Vagina (tissue), 2 donors: ENCODE results near the gene SREBF2. TPM values are rescaled to one million over a fixed set of nuclear protein-coding genes. Genes with fewer than 3 reads are reported as not detected.

Source experiments
- DNase-seq, 2 donors: peaks; one replicate each; pipeline ENCODE4 v3.0.0-alpha.2; 2017; ENCODE audit errors: extremely low spot score in 2 of 2
- H3K27ac ChIP-seq: fragments of 200-600 bp; sonication (generic); one replicate; pipeline ENCODE4 v1.5.1; 2019
- H3K27me3 ChIP-seq: fragments of 200-600 bp; sonication (generic); one replicate; pipeline ENCODE4 v1.5.1; 2019
- H3K36me3 ChIP-seq, 2 donors: fragments of 200-600 bp; sonication (generic); one replicate each; pipeline ENCODE4 v1.5.1; 2017 to 2019
- H3K4me1 ChIP-seq: fragments of 200-600 bp; sonication (generic); one replicate; pipeline ENCODE4 v1.5.1; 2019
- H3K4me3 ChIP-seq, 2 donors: fragments of 200-600 bp; sonication (generic); 1 replicate in 1 of 2; 2 replicates in 1 of 2; pipeline ENCODE4 v1.5.1; 2016 to 2019
- H3K9me3 ChIP-seq: fragments of 200-600 bp; sonication (generic); one replicate; pipeline ENCODE4 v1.5.1; 2019
- POLR2A ChIP-seq, 2 donors: fragments of 450-650 bp; IDR thresholded peaks; one replicate each; pipeline ENCODE4 v1.6.1; 2017; ENCODE audit warnings: antibody characterized with exemption in 2 of 2, mild to moderate bottlenecking in 2 of 2, moderate library complexity in 2 of 2
- POLR2AphosphoS5 ChIP-seq, 2 donors: sonication (generic); formaldehyde crosslinking; IDR thresholded peaks; one replicate each; pipeline ENCODE4 v1.9.0; 2017; ENCODE audit warnings: antibody characterized with exemption in 2 of 2, mild to moderate bottlenecking in 2 of 2, low read depth in 1 of 2; ENCODE audit not compliant: insufficient read depth in 1 of 2
- intact Hi-C: fragments of 100-400 bp; cut with DNase I; formaldehyde crosslinking; loops from one replicate; pipeline ENCODE4 v1.15.1; 2023
- total RNA-seq: library from RNA; depleted of rRNA; stranded (reverse); fragments of >200 nt; gene quantifications from one replicate; pipeline ENCODE4 v1.2.3, GENCODE V29; 2016
- TF ChIP-seq, protein P1 (sequence below), 3 experiments: fragments of 450-650 bp in 2 of 3; fragments of 200-600 bp in 1 of 3; sonication (generic) in 1 of 3; IDR thresholded peaks; one replicate each; pipeline ENCODE4 v1.5.1; 2017 to 2019; ENCODE audit warnings: antibody characterized with exemption in 3 of 3, mild to moderate bottlenecking in 2 of 3, moderate library complexity in 2 of 3

The SREBF2 gene
- total RNA-seq = 98.0 TPM

DNA sequence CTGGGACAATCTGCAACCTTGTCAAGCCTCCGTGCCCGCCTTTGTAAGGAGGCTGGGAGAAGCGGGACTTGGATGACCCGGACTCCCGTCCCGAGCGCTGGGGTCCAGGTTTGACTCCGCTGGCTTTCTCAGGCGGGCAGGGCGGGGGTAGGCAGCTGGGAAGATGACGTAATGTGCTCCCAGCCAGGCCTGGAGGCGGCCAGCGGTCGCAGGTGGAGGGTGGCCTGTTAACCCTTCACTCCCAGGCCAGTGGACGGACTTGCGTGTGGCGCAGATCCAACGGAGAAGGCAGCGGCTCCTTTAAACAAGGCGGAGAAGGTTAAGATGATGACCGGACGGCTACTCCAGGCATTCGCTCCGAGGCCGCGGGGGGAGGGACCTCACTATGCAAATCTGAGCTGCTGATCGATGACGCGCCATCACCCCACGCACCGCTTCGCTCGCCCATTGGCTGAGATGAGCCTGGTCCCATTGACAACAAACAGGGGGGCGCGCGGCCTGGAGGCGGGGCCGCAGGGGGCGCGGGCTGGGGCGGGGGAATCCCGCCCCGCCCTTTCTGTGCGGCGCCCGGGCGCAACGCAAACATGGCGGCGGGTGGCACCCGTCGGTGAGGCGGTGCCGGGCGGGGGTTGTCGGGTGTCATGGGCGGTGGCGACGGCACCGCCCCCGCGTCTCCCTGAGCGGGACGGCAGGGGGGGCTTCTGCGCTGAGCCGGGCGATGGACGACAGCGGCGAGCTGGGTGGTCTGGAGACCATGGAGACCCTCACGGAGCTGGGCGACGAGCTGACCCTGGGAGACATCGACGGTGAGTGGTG is at the start of gene SREBF2:
Gene SREBF2, plus strand, starts transcription at position 553 of the 816 bp plus-strand sequence. Its CDS starts 166 bp downstream, at position 719.
- Histone ChIP-seq H3K9me3 (no peaks in the 10 kb centered on the region), H3K4me1 (peaks cover 24% of the 10 kb centered on the region), H3K36me3 (no peaks in the 10 kb centered on the region), H3K27me3 (no peaks in the 10 kb centered on the region), H3K27ac (peak within 1 kb of the TSS; percentile 99), H3K4me3 (peak within 1 kb of the TSS; percentile 70 to 87)
- intact Hi-C loops = no loop called here
- TF ChIP-seq POLR2A (IDR thresholded peaks at IDR 0.05) (peak; percentile 9 to 78), POLR2AphosphoS5 (IDR thresholded peaks at IDR 0.05; ENCODE audit: insufficient read depth in 1 of 2, low read depth in 1 of 2) (peak; percentile 89 to 97)
- TF ChIP-seq, protein P1, sequence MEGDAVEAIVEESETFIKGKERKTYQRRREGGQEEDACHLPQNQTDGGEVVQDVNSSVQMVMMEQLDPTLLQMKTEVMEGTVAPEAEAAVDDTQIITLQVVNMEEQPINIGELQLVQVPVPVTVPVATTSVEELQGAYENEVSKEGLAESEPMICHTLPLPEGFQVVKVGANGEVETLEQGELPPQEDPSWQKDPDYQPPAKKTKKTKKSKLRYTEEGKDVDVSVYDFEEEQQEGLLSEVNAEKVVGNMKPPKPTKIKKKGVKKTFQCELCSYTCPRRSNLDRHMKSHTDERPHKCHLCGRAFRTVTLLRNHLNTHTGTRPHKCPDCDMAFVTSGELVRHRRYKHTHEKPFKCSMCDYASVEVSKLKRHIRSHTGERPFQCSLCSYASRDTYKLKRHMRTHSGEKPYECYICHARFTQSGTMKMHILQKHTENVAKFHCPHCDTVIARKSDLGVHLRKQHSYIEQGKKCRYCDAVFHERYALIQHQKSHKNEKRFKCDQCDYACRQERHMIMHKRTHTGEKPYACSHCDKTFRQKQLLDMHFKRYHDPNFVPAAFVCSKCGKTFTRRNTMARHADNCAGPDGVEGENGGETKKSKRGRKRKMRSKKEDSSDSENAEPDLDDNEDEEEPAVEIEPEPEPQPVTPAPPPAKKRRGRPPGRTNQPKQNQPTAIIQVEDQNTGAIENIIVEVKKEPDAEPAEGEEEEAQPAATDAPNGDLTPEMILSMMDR (IDR thresholded peaks at IDR 0.05) = no peak
- peak; percentile 98 to 99 for DNase-seq

DNA sequence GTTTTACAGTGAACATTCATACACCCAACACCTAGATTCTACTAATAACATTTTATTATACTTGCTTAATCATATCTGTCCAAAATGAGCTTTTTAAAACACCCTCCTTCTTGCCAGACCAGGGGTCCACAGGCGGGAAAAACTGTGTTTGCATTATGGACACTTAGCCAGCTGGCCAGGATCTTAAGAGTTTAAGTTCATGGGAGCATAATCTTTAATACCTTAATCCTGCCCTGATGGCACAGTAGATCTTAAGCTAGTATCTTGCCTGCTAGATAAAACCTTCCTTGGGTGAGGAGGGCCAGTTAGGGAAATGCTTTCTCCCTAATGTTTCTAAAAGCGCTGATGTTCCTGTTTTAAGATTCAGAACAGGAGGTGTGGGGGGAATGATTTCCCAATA is 45.6 kb upstream of the SREBF2 start:
- no peaks in the 10 kb centered on the region for H3K9me3 ChIP-seq
- H3K27me3 ChIP-seq = no peaks in the 10 kb centered on the region
- no peak overlapping the region for H3K4me3 ChIP-seq
- TF ChIP-seq POLR2A (IDR thresholded peaks at IDR 0.05) = no peak
- no peak overlapping the region for H3K27ac ChIP-seq
- intact Hi-C loops = no loop called here
- H3K36me3 ChIP-seq = no peaks in the 10 kb centered on the region
- DNase-seq = no peak
- no peaks in the 10 kb centered on the region for H3K4me1 ChIP-seq

DNA sequence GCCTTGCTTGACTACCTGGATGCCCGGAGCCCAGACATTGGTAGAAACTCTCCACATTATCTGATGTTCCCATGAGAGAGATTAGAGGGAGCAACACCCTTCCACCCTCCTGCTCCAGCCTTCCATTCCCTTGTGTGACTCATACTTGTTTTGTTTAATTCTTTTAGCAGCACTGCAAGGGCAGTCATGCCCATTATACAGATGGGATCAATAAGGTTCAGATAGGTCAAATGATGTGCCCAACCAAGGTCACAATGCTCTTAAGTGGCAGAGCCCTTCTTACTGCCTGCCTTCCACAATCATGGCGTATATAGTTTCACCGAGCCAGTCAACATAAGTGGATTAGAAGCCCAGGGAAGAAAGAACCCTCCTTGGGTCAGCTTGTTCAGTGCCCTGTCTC is 39.0 kb upstream of the SREBF2 start:
- H3K27ac ChIP-seq = no peak overlapping the region
- intact Hi-C loops = no loop called here
- no peak overlapping the region for H3K4me3 ChIP-seq
- H3K9me3 ChIP-seq = no peaks in the 10 kb centered on the region
- TF ChIP-seq, protein P1 (IDR thresholded peaks at IDR 0.05) = no peak
- no peak for TF ChIP-seq POLR2A (IDR thresholded peaks at IDR 0.05)
- TF ChIP-seq POLR2AphosphoS5 (IDR thresholded peaks at IDR 0.05; ENCODE audit: insufficient read depth in 1 of 2, low read depth in 1 of 2) = no peak
- H3K4me1 ChIP-seq = no peaks in the 10 kb centered on the region
- no peaks in the 10 kb centered on the region for H3K27me3 ChIP-seq
- DNase-seq = no peak
- no peaks in the 10 kb centered on the region for H3K36me3 ChIP-seq

DNA sequence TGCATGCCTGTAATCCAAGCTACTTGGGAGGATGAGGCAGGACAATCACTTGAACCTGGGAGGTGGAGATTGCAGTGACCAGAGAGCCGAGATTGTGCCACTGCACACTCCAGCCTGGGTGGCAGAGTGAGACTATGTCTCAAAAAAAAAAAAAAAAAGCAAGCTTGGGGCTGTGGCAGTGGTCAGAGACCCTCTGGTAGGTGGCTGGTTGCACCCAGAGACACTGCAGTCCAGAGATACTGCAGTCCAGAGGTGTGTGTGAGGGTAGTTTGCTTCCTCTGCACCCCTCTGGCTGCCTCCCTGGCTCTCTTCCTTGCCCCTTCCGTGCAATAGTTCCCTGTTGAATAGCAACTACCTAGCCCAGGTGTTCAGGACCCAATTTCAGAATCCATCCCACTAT is 34.2 kb upstream of the SREBF2 start:
- H3K27ac ChIP-seq = no peak overlapping the region
- no peak overlapping the region for H3K4me3 ChIP-seq
- H3K36me3 ChIP-seq = no peaks in the 10 kb centered on the region
- no peaks in the 10 kb centered on the region for H3K27me3 ChIP-seq
- intact Hi-C loops = no loop called here
- DNase-seq = no peak
- H3K9me3 ChIP-seq = no peaks in the 10 kb centered on the region
- TF ChIP-seq, protein P1 (IDR thresholded peaks at IDR 0.05) = no peak
- TF ChIP-seq POLR2A (IDR thresholded peaks at IDR 0.05) (no peak), POLR2AphosphoS5 (IDR thresholded peaks at IDR 0.05; ENCODE audit: insufficient read depth in 1 of 2, low read depth in 1 of 2) (no peak)
- peaks cover 23% of the 10 kb centered on the region for H3K4me1 ChIP-seq

DNA sequence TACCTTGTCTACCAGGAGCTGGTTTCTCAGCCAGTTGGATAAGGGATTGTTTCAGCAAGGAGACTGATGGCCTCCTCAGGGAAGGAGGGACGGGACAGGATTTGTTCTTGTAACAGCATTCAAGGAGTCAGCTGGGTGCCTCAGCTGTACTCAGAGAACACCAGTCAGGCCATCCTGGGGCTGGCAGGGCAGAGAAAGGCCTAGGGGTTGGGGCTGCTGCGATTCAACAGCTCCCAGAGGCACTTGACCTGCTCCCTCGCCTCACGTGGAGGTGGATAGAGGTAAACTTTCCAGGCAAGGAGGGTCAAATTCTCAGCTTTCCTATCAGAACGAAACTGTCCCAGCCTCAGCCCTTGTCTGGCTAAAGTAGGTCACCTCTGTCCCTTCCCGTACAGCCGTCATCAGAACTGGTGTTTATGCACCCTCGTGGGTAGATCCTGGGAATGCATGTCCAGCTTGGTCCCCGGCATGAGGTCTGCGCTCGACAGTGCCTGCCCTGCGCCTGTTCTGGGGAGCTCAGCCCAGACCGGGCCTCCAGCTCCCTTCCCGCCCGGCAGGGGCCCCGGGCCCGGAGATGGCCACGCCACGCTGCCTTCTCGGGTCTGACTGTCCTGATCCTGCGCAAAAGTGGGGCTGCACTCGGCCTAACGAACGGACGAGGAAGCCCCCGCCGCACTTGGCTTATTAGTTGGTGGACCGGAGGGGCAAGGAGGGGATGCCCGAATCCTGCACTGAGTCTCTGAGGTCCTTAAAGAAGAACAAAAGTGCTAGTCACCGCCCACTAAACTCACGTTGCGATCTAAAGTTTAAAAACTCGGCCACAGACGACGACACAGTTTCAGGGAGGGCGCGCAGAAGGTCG is 33.2 kb upstream of the SREBF2 start:
- peaks cover 23% of the 10 kb centered on the region for H3K4me1 ChIP-seq
- H3K4me3 ChIP-seq = peak overlapping the region; percentile 76 to 85
- H3K27ac ChIP-seq = peak overlapping the region; percentile 88
- no peaks in the 10 kb centered on the region for H3K9me3 ChIP-seq
- intact Hi-C loops = no loop called here
- DNase-seq = no peak
- H3K27me3 ChIP-seq = no peaks in the 10 kb centered on the region
- no peaks in the 10 kb centered on the region for H3K36me3 ChIP-seq
- TF ChIP-seq, protein P1 (IDR thresholded peaks at IDR 0.05) = peak in 2 of 3 experiments; percentile 8 to 15
- no peak for TF ChIP-seq POLR2A (IDR thresholded peaks at IDR 0.05)
- TF ChIP-seq POLR2AphosphoS5 (IDR thresholded peaks at IDR 0.05; ENCODE audit: insufficient read depth in 1 of 2, low read depth in 1 of 2) = no peak
